Caco-2 (cell line): ENCODE data around the gene AGPAT3. TPM values are rescaled to one million over a fixed set of nuclear protein-coding genes. Genes with fewer than 3 reads are reported as not detected.

Source experiments
- BruUV-seq: library from RNA; stranded (reverse); fragments of 400-500 nt; replicated peaks from 2 replicates; lab custom pipeline; 2021; lab: Mats Ljungman, UMichigan
- CTCF ChIA-PET: fragments of 300-600 bp; sonication (Branson Sonifier 250); formaldehyde crosslinking; loops from one replicate; lab custom pipeline; 2022; ENCODE audit warnings: antibody characterized with exemption; lab: Charles Lee
- POLR2A ChIA-PET: fragments of 300-600 bp; sonication (Branson Sonifier 250); formaldehyde crosslinking; loops from one replicate; lab custom pipeline; 2022; ENCODE audit warnings: antibody characterized with exemption; lab: Charles Lee
- DNase-seq, 2 experiments: peaks; one replicate each; pipeline versions ENCODE4 v3.0.0 to v3.0.0-alpha.2; 2020 to 2022
- H3K27me3 ChIP-seq: replicated peaks from 2 replicates; pipeline ENCODE4 v1.6.0; 2011; ENCODE audit warnings: low read length; ENCODE audit not compliant: control insufficient read depth, insufficient read depth
- H3K36me3 ChIP-seq: 2 replicates; pipeline ENCODE4 v1.5.1; 2011; ENCODE audit warnings: low read length; ENCODE audit not compliant: control insufficient read depth, insufficient read depth
- H3K4me1 ChIP-seq: fragments of 250-450 bp; sonication (Bioruptor Pico); 2 replicates; pipeline ENCODE4 v1.5.1; 2020; ENCODE audit warnings: mild to moderate bottlenecking
- H3K4me3 ChIP-seq: 2 replicates; pipeline ENCODE4 v1.5.1; 2011; ENCODE audit warnings: low read depth, mild to moderate bottlenecking, control low read depth, low read length
- H3K9me3 ChIP-seq: fragments of 250-450 bp; sonication (Bioruptor Pico); 2 replicates; pipeline ENCODE4 v1.5.1; 2020; ENCODE audit warnings: mild to moderate bottlenecking, moderate library complexity
- H3K27ac Mint-ChIP-seq: one replicate; pipeline ENCODE4 v1.8.0; 2022; ENCODE audit warnings: mixed read lengths; ENCODE audit not compliant: unreplicated experiment
- H3K27me3 Mint-ChIP-seq: one replicate; pipeline ENCODE4 v1.8.0; 2022; ENCODE audit warnings: mixed read lengths; ENCODE audit not compliant: insufficient read depth, unreplicated experiment
- H3K36me3 Mint-ChIP-seq: one replicate; pipeline ENCODE4 v1.8.0; 2022; ENCODE audit warnings: mild to moderate bottlenecking, mixed read lengths; ENCODE audit not compliant: insufficient read depth, unreplicated experiment
- H3K4me1 Mint-ChIP-seq: one replicate; pipeline ENCODE4 v1.8.0; 2022; ENCODE audit warnings: low read depth, mixed read lengths; ENCODE audit not compliant: unreplicated experiment
- H3K4me3 Mint-ChIP-seq: one replicate; pipeline ENCODE4 v1.8.0; 2022; ENCODE audit warnings: mild to moderate bottlenecking, moderate library complexity, mixed read lengths; ENCODE audit not compliant: unreplicated experiment
- H3K9me3 Mint-ChIP-seq: one replicate; pipeline ENCODE4 v1.8.0; 2022; ENCODE audit warnings: mixed read lengths; ENCODE audit not compliant: unreplicated experiment
- intact Hi-C: fragments of 100-400 bp; cut with micrococcal nuclease; formaldehyde crosslinking; loops from one replicate; pipeline ENCODE4 v1.10.0; 2022; ENCODE audit not compliant: unreplicated experiment
- total RNA-seq: library from RNA; stranded (reverse); gene quantifications from 2 replicates; pipeline ENCODE4 v1.2.3, GENCODE V29; 2022
- TF ChIP-seq, protein P1 (sequence below), 2 experiments: fragments of 200-600 bp in 1 of 2; IDR thresholded peaks; 1 replicate in 1 of 2; 2 replicates in 1 of 2; pipeline versions ENCODE4 v1.5.1 to v1.8.0; 2011 to 2022; ENCODE audit warnings: antibody characterized with exemption in 1 of 2, control low read depth in 1 of 2, inconsistent platforms in 1 of 2, low read depth in 1 of 2, low read length in 1 of 2, mild to moderate bottlenecking in 1 of 2, moderate library complexity in 1 of 2; ENCODE audit not compliant: insufficient read depth in 1 of 2, severe bottlenecking in 1 of 2, unreplicated experiment in 1 of 2

The AGPAT3 gene
- total RNA-seq, 1 experiment from 2014 or later = 61.8 TPM

DNA sequence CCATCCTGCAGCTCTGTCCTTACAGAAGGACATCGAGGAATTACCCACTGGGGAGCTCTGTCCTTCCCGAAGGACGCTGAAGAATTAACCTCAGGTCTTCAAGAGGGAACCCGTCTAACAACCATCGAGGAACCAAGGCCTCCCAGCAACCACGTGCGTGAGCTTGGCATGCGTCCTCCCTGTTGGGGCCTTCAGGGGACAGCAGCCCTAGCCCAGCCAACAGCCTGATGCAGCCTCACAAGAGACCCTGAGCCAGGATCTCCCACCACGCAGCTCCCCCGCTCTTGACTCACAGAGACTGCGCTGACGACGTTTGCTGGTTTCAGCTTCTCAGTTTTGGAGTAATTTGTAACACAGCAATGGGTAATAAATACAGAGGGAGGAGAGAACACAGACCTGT is 19.6 kb upstream of the AGPAT3 start:
- Histone ChIP-seq H3K27me3 (no peaks in the 10 kb centered on the region), H3K9me3 (no peaks in the 10 kb centered on the region), H3K36me3 (no peaks in the 10 kb centered on the region), H3K4me3 (no peak overlapping the region), H3K4me1 (no peaks in the 10 kb centered on the region; the same call in 1 of the 2 replicates)
- no peaks in the 10 kb centered on the region for H3K36me3 Mint-ChIP-seq
- no peak overlapping the region for H3K27ac Mint-ChIP-seq
- no TSS peak for BruUV-seq
- H3K27me3 Mint-ChIP-seq = no peaks in the 10 kb centered on the region
- intact Hi-C loops = no loop called here
- ChIA-PET CTCF (no interaction called here), POLR2A (no interaction called here)
- no peaks in the 10 kb centered on the region for H3K9me3 Mint-ChIP-seq
- no peak for DNase-seq
- H3K4me1 Mint-ChIP-seq = peaks cover 9% of the 10 kb centered on the region
- H3K4me3 Mint-ChIP-seq = no peak overlapping the region
- TF ChIP-seq, protein P1, sequence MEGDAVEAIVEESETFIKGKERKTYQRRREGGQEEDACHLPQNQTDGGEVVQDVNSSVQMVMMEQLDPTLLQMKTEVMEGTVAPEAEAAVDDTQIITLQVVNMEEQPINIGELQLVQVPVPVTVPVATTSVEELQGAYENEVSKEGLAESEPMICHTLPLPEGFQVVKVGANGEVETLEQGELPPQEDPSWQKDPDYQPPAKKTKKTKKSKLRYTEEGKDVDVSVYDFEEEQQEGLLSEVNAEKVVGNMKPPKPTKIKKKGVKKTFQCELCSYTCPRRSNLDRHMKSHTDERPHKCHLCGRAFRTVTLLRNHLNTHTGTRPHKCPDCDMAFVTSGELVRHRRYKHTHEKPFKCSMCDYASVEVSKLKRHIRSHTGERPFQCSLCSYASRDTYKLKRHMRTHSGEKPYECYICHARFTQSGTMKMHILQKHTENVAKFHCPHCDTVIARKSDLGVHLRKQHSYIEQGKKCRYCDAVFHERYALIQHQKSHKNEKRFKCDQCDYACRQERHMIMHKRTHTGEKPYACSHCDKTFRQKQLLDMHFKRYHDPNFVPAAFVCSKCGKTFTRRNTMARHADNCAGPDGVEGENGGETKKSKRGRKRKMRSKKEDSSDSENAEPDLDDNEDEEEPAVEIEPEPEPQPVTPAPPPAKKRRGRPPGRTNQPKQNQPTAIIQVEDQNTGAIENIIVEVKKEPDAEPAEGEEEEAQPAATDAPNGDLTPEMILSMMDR (IDR thresholded peaks at IDR 0.05; ENCODE audit: insufficient read depth in 1 of 2, low read depth in 1 of 2, low read length in 1 of 2, severe bottlenecking in 1 of 2, unreplicated experiment in 1 of 2) = no peak

DNA sequence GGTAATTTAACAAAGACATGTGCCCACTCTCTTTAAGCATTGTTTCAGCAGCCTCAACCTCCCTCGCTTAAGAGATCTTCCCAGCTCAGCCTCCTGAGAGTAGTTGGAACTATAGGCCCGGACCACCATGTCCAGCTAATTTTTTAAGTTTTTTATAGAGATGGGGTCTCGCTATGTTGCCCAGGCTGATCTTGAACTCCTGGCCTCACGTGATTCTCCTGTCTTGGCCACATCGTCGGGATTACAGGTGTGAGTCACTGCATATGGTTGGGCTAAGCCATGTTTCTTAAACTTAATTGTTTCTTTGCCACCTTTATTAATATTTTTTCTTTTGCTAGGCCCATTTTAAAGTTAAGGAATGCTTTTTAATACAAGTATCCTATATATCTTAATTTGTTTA is 18.6 kb upstream of the AGPAT3 start:
- intact Hi-C loops = no loop called here
- Mint-ChIP-seq H3K9me3 (no peaks in the 10 kb centered on the region), H3K4me1 (peaks cover 9% of the 10 kb centered on the region), H3K27ac (no peak overlapping the region), H3K27me3 (no peaks in the 10 kb centered on the region), H3K4me3 (no peak overlapping the region), H3K36me3 (no peaks in the 10 kb centered on the region)
- Histone ChIP-seq H3K4me1 (no peaks in the 10 kb centered on the region; the same call in 1 of the 2 replicates), H3K27me3 (no peaks in the 10 kb centered on the region), H3K4me3 (no peak overlapping the region), H3K36me3 (no peaks in the 10 kb centered on the region), H3K9me3 (no peaks in the 10 kb centered on the region)
- POLR2A ChIA-PET = no interaction called here
- TF ChIP-seq, protein P1 (IDR thresholded peaks at IDR 0.05; ENCODE audit: insufficient read depth in 1 of 2, low read depth in 1 of 2, low read length in 1 of 2, severe bottlenecking in 1 of 2, unreplicated experiment in 1 of 2) = no peak
- DNase-seq = no peak
- CTCF ChIA-PET = no interaction called here
- BruUV-seq = no TSS peak

DNA sequence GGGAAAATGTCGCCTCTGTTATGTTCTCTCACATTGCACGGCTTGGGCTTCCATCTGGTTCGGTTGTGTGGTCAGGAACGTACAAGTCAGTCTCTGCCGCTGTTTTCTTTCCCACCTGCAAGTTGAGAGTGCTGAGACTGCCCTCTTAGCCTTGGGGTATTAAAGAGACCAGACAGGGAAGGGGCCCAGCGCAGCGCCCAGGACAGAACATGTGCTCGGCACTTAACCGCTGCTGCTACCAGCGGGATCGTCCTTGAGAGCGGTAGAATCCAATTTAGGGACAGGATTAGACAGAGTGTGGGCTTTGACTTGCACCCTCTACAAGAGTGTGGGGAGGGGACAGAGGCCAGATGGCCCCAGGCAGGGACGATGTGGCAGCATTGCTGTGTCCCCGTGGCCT is 17.7 kb upstream of the AGPAT3 start:
- Mint-ChIP-seq H3K9me3 (no peaks in the 10 kb centered on the region), H3K36me3 (no peaks in the 10 kb centered on the region), H3K27ac (no peak overlapping the region), H3K4me3 (no peak overlapping the region), H3K4me1 (peaks cover 9% of the 10 kb centered on the region), H3K27me3 (no peaks in the 10 kb centered on the region)
- TF ChIP-seq, protein P1 (IDR thresholded peaks at IDR 0.05; ENCODE audit: insufficient read depth in 1 of 2, low read depth in 1 of 2, low read length in 1 of 2, severe bottlenecking in 1 of 2, unreplicated experiment in 1 of 2) = no peak
- Histone ChIP-seq H3K9me3 (no peaks in the 10 kb centered on the region), H3K36me3 (no peaks in the 10 kb centered on the region), H3K27me3 (no peaks in the 10 kb centered on the region), H3K4me3 (no peak overlapping the region), H3K4me1 (no peaks in the 10 kb centered on the region; the same call in 1 of the 2 replicates)
- intact Hi-C loops = no loop called here
- no peak for DNase-seq
- BruUV-seq = no TSS peak
- ChIA-PET CTCF (no interaction called here), POLR2A (no interaction called here)
